ENCODE data around the gene MARK2.

DNA sequence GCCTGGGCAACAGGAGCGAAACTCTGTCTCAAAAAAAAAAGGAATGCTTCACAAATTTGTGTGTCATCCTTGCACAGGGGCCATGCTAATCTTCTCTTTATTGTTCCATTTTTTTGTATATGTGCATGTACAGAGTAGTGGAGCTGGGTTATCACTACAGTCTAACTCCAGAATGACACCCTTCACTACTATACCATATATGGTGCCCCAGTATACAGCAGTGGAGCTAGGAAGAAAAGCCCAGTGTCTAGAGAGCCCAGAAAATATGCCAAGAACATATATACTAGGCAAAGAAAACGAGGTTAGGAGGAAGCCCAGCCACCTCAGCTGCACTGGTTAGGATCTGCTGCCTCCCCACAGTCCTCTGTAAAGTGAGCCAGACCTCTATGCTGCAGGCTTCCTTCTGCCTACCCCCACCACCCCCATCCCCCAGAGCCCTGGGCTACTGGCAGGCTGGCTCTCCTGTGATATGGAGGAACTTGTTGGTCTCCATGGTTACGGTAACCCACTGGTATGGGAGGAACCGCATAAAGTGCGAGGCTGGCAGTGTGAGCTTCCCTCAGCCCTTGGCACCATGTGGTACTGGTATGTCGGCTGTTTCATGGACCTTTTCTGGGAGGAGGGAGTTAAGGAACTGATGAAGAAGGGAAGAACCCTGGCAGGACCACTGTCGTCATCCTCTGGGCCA is 43.8 kb downstream of the MARK2 start:
- TF ChIP-seq EZH2phosphoT487 (IDR thresholded peaks at IDR 0.05; ENCODE audit: insufficient read depth, low read depth) (no peak), EZH2 (IDR thresholded peaks at IDR 0.05; ENCODE audit: insufficient read depth, poor library complexity, severe bottlenecking) (no peak)
